GM10248 (cell line): ENCODE data around the gene LRP8.

Source experiments
- CTCF ChIA-PET: fragments of 300-600 bp; sonication (Branson Sonifier 250); formaldehyde crosslinking; extraction: SDS; loops from one replicate; lab custom pipeline; 2021; ENCODE audit warnings: antibody characterized with exemption; lab: Yijun Ruan, JAX
- POLR2A ChIA-PET: fragments of 350-650 bp; sonication (Branson Sonifier 250); formaldehyde crosslinking; extraction: SDS; loops from one replicate; lab custom pipeline; 2020; ENCODE audit warnings: antibody characterized with exemption; lab: Yijun Ruan, JAX
- DNase-seq: peaks from one replicate; pipeline ENCODE4 v3.0.0; 2012; ENCODE audit errors: extremely low spot score
- TF ChIP-seq, protein P1 (sequence below): IDR thresholded peaks from 2 replicates; pipeline ENCODE4 v1.5.1; 2012; ENCODE audit warnings: mild to moderate bottlenecking, low read depth; ENCODE audit errors: extremely low read depth, missing control alignments, control extremely low read depth

Gene LRP8

DNA sequence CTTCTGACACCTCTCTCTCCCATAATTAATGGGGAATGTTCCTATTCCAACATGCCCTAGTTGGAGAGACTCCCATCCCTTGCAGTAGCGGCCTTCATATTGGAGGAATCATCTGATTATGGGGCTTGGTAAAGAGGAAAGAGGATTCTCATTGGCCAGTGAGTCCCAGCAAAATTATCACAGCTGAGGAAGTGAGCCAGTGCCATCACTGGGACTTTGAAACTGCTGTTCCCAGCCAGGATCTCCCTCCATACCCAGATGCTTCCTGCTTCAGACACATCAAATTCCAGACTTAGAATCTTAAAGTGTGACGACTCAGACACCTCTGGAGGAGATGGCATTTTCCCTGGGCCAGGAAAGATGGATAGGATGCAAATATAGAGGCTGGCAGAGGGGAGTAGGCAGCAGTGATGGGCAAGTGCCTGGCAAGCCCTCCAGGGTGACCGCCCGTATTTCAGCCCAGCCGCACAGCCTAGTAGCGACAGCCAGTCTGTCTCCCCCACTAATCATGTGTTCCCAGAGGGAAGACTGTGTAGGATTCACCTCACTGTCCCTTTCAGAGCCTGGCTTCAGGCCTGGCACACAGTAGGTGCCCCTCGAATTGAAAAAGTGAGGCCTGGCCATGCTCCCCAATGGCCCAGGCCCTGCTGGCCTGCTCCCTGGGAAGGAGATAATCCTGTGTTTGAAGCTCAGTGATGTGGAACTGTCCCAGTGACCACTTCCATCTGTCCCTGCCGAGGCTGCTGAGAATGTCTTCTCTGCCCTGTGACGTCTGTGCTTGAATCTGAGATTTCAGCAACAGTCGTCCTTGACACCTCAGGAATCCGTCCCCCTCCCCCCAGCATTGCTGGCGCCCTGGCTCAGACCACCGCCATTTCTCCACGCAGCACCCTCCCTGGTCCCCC is 48.3 kb downstream of the LRP8 start:
- no peak for DNase-seq
- TF ChIP-seq, protein P1, sequence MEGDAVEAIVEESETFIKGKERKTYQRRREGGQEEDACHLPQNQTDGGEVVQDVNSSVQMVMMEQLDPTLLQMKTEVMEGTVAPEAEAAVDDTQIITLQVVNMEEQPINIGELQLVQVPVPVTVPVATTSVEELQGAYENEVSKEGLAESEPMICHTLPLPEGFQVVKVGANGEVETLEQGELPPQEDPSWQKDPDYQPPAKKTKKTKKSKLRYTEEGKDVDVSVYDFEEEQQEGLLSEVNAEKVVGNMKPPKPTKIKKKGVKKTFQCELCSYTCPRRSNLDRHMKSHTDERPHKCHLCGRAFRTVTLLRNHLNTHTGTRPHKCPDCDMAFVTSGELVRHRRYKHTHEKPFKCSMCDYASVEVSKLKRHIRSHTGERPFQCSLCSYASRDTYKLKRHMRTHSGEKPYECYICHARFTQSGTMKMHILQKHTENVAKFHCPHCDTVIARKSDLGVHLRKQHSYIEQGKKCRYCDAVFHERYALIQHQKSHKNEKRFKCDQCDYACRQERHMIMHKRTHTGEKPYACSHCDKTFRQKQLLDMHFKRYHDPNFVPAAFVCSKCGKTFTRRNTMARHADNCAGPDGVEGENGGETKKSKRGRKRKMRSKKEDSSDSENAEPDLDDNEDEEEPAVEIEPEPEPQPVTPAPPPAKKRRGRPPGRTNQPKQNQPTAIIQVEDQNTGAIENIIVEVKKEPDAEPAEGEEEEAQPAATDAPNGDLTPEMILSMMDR = no peak
- CTCF ChIA-PET = interaction anchor here (1.0 to 13.6 kb wide), 11 partner anchors 10 to 1324 kb away, joined by 3 to 338 read pairs (median 11); no protein-coding TSS in a partner anchor
- POLR2A ChIA-PET = no interaction called here

DNA sequence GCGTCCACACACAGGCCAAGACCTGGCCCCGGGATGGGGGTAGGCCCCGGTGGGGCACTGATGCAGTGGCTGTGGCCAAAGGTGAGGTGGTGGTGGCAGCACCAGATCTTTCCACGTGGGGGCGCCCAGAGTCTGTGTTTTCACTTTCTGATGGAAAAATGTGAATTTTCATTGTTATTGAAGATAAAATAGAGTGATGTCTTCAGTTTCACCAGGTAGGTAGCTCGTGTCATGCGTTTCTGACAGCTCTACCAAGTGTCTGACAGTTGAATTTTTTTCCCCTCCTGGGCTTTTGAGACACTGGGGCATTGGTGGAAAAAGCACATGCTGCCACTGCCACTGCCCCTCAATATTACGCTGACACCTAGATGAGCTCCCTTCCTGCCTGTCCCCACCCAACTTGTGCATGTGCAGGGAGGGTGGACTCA is 49.6 kb downstream of the LRP8 start:
- POLR2A ChIA-PET = interaction anchor here (0.7 kb wide), 2 partner anchors 43 to 112 kb away, joined by 4 read pairs; no protein-coding TSS in a partner anchor
- DNase-seq = peak; percentile 83
- CTCF ChIA-PET = interaction anchor here (0.7 to 13.6 kb wide), 28 partner anchors 8 to 1322 kb away, joined by 3 to 338 read pairs (median 4); no protein-coding TSS in a partner anchor
- TF ChIP-seq, protein P1 = peak; percentile 90

DNA sequence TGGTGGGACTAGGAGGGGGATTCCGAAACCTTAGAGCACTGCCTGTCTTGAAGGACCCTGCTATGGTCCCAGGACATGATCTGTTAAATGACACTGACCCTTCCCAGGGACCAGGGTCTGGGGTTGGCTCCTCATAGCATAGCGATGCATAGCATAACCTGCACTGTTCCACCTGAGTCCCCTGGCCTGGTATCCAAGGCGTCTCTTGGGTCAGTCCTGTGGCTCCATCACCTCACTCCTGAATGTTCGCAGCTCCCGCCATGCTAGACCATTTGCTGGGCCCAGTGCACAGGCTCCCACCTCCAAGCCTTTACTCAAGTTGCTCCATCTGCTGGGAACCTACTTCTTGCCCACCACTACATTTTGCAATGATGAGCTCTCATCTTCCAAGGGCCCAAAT is 50.5 kb downstream of the LRP8 start:
- POLR2A ChIA-PET = no interaction called here
- no peak for DNase-seq
- CTCF ChIA-PET = interaction anchor here (0.8 to 13.6 kb wide), 12 partner anchors 12 to 671 kb away, joined by 3 to 338 read pairs (median 6); no protein-coding TSS in a partner anchor
- TF ChIP-seq, protein P1 = no peak

DNA sequence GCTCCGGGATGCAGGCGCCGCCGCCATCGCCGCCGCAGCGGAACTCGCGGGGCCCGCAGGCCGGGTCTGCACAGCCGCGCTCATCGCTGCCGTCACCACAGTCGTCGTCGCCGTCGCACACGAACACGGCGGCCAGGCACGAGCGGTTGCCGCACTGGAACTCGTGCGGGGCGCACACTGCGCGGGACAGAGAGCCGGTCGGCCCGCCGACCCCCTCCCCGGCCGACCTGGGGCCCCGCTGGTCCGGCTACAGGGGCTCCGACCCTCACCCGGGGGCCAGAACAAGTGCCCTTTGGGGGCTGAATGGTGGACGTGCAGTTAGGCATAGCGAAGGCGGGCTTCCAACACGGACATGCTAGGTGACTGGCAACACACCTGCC is 51.0 kb downstream of the LRP8 start:
- no peak for DNase-seq
- TF ChIP-seq, protein P1 = no peak
- POLR2A ChIA-PET = no interaction called here
- CTCF ChIA-PET = interaction anchor here (1.1 to 13.6 kb wide), 9 partner anchors 13 to 672 kb away, joined by 3 to 338 read pairs (median 11); no protein-coding TSS in a partner anchor

DNA sequence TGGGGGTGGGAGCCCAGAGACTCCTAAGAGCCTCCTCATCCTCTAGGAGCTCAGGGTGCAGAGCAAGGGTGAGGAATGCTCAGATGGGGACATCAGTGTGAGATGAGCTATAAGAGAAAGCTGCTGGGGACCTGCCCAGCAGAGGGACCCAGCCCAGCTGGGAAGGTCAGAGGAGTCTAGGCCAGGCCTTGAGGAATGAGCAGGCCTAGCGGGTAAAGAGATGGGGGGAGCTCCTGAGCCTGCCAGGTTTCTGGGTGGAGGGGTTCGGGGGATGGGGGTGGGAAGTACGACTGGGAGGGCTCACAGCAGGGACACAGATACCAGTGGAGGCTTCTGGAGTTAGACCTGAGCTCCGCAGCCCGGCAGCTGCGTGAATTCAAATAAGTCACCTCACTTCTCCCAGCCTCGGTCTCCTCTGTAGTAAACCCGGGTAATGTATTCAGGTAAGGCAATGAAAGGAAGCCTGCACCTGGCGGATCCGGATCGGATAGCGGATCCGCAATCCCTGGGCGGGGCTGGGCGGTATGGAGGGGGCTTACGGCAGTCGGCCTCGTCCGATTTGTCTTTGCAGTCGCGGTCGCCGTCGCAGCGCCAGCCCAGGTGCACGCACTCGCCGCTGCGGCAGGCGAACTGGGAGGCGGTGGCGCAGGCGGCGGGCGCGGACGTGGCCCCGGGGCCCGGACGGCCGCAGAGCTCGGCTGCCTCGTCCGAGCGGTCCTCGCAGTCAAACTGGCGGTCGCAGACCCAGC is 51.5 kb downstream of the LRP8 start:
- ChIA-PET CTCF (interaction anchor here (0.9 to 13.6 kb wide), 3 partner anchors 12 to 210 kb away, joined by 3 to 338 read pairs (median 79); no protein-coding TSS in a partner anchor), POLR2A (interaction anchor here (0.6 kb wide), 1 partner anchor 19 kb away, joined by 4 read pairs; no protein-coding TSS in a partner anchor)
- DNase-seq = no peak
- TF ChIP-seq, protein P1 = no peak

DNA sequence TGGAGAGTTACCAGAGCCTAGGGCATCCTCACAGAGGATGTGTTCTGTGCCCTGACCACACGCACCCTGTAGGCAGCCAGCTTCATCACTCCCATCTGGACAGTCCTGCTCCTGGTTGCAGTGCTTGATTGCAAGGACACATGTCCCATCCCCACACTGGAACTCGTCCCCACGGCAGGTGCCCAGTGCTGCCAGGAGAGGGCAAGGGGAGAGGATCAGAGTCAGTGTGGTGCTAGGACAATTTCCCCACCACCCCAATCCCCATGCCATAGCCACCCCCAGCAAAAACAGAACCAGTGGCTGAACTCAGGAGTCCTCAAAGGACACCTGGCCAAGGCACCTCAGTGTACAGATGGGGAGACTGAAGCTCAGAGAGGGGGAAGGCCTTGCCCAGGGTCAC is 52.3 kb downstream of the LRP8 start:
- ChIA-PET CTCF (interaction anchor here (0.7 to 13.6 kb wide), 4 partner anchors 10 to 210 kb away, joined by 3 to 338 read pairs (median 41); no protein-coding TSS in a partner anchor), POLR2A (interaction anchor here (0.6 kb wide), 1 partner anchor 20 kb away, joined by 4 read pairs; no protein-coding TSS in a partner anchor)

More for the DNA sequence above, 52.3 kb downstream of the LRP8 start:
- TF ChIP-seq, protein P1 = no peak
- DNase-seq = no peak
